ENCODE measurements around the gene YOD1.

The YOD1 gene

DNA sequence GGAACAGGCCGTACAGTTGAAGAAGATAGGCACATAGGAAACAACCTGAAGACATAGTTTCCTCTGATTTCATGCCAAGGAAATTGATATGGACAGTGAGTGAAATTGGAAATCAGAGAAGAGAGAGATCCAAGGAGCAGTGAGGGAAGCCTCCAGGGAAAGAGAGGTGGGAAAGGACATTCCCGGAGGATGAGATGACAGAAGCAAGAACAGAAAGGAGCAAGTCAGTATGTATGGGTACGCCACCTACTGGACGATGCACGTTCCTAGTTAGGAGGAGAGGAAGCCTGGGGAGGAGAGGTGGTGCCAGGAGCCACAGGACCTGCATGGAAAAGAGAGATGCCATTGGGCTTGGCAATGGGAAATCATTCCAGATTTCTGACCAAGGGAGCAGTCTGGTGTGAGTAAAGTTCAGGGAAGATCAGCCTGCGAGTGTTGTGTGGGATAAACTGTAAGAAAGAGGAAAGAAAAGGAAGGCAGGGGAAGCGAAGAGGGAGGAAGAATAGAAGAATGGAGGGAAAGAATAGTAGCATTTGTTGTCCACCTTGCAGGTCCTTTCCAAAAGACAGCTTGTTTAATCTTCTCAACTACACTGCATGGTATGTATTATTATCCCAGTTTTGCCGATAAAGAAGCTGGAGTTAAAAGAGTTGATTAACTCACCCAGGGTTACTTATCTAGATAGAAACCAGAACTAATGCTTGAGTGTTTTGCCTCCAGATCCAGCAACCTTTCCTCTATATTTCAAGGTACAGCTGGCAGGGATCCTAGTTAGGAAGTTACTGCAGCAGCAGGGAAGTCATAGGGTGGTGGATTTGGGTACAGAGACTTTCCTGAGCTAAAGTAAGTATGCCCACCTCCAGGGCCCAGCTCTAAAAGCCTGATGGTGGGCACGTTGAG lies 45.8 kb downstream of the YOD1 start:
- no peak for FAIRE-seq

DNA sequence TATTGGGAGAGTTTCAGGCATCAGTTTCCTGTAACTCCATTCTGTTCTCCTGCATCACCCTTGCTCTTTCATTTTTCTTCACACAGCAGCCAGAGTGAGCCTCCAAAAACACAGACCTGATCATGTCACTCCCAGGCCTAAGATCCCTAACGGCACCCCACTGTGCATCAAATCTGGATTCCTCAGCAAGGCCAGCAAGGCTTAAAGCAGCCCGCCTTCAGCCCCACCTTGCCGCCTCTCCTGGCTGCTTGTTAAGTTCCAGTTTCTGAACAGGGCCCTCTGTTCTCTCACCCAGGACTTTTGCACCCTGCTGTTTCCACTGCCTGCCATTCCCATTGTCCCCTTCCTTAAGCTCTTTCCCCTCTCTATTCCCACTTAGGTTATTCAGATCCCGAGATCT lies 47.8 kb downstream of the YOD1 start:
- no peak for FAIRE-seq

DNA sequence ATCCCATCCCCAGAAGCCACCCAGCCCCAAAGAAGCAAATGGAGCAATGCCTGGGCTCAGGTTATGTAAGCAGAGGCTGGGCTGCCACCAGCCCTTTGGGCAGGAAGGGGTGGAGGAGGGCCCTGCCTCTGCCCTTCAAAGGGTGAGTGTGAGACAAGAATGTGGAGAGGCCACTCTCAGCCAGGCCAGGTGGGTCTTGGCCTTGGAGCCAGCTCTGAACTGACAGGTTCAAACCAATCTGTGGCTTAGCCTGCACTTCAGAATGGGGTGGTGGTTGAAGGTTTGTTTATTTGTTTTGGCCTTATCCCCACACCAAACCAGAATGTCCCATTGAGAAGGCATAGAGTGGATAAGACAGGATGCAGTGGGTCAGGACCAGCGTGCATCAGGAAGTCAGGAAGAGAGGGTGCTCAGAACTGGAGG lies 48.3 kb downstream of the YOD1 start:
- FAIRE-seq, result no peak

DNA sequence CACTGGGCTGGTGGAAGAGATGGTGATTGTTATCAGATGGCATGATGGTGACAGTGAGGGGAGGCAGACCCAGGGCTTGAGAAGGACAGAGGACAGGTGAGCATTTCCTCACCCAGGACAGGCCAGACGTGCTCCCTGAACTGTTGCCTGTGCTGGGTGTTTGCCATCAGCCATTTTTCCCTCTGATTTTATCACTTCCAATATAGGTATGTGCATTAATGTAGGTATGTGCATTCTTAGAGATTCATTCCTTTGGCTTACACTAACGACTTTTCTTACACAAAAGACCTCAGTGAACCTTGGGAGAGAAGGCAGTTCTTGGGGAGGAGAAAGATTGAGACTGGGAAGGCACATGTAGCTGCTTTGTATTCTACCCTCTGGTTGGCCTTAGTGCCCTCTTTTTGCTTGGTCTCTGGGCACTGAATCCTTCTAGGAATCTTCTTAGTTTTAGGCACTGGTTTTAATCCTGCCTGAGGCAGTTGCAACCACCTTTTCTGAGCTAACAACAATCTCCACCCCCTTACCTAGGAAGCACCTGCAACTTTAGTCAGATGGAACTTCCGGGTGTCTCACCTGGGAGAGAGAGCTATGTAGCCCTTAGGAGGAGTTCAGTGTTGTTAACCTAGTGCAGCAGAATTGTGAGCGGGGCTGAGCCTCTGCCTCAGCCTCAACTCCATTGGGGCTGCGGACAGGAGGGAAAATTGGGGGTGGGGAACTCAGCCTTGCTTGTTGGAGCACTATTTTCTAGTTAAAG lies 49.3 kb downstream of the YOD1 start:
- no peak for FAIRE-seq

DNA sequence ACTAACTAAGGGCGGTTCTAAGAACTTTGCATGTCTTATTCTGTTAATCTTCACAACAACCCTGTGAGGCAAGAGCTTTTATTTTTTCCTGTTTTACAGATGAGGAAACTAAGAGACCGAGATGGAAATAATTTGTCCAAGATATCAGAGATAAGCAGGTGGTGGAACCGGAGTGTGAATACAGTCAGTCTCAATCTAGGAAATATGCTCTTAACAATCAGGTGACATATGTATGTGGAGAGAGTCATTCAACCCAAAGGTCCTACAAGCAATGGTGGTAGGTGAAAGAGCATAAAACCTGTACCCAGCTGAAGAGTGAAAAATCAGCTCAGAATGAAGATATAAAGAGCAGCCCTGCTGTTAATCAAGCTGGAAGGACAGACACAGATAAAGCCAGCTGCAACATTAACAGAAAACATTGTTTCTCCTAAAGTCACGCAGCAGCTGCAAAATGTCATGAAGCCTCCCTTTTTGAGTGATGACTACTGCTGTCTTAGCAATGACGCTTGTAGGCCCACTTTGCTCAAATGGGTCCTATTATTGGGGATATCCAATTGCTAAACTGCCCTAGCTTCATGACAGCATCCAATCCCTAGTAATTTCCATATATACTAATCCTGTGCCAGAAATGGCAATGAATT lies 50.2 kb downstream of the YOD1 start:
- FAIRE-seq, result no peak

DNA sequence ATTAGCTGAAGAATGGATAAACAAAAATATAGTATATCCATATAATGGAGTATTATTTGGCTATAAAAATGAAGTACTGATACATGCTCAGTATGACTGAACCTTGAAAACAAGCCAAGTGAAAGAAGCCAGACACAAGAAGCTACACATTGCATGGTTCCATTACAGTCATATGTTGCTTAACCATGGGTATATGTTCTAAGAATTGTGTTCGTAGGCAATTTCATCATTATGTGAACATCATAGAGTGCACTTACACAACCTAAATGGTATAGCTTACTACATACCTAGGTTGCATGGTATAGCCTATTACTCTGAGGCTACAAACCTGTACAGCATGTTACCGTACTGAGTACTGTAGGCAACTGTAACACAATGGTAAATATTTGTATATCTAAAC lies 52.2 kb downstream of the YOD1 start:
- no peak for FAIRE-seq
